Tibial nerve (tissue), 4 donors: ENCODE measurements around the gene RARA. TPM values are rescaled to one million over a fixed set of nuclear protein-coding genes. Genes with fewer than 3 reads are reported as not detected.

ENCODE experiments used
- DNase-seq, 2 donors: peaks; one replicate each; pipeline ENCODE4 v3.0.0-alpha.2; 2019; ENCODE audit warnings: low spot score in 2 of 2
- H3K27ac ChIP-seq, 4 donors: fragments of 200-600 bp; sonication (generic) in 3 of 4; one replicate each; pipeline ENCODE4 v1.5.1; 2017 to 2019; ENCODE audit warnings: mild to moderate bottlenecking in 1 of 4
- H3K27me3 ChIP-seq, 2 donors: fragments of 200-600 bp; sonication (generic) in 1 of 2; one replicate each; pipeline versions ENCODE4 v1.5.1 to v1.6.0; 2017 to 2019
- H3K36me3 ChIP-seq, 3 donors: fragments of 200-600 bp; sonication (generic); one replicate each; pipeline ENCODE4 v1.5.1; 2018 to 2019
- H3K4me1 ChIP-seq, 4 donors: fragments of 200-600 bp; sonication (generic) in 3 of 4; one replicate each; pipeline ENCODE4 v1.5.1; 2017 to 2019
- H3K4me3 ChIP-seq, 4 donors: fragments of 200-600 bp; sonication (generic) in 3 of 4; one replicate each; pipeline ENCODE4 v1.5.1; 2017 to 2019; ENCODE audit warnings: mild to moderate bottlenecking in 1 of 4, moderate library complexity in 1 of 4
- H3K9me3 ChIP-seq, 4 donors: fragments of 200-600 bp; sonication (generic) in 3 of 4; one replicate each; pipeline ENCODE4 v1.5.1; 2017 to 2019
- EP300 ChIP-seq, 2 donors: sonication (generic); formaldehyde crosslinking; IDR thresholded peaks; one replicate each; pipeline ENCODE4 v1.6.1; 2017; ENCODE audit warnings: antibody characterized with exemption in 2 of 2, mild to moderate bottlenecking in 1 of 2
- POLR2A ChIP-seq, 2 donors: fragments of 450-650 bp; IDR thresholded peaks; one replicate each; pipeline ENCODE4 v1.6.1; 2017; ENCODE audit warnings: antibody characterized with exemption in 2 of 2, mild to moderate bottlenecking in 2 of 2, moderate library complexity in 2 of 2
- WGBS, 2 donors: methylation state at CpG; one replicate each; pipeline ENCODE4 v1.1.5; 2018; 5-methylcytosine and 5-hydroxymethylcytosine counted together
- total RNA-seq, 4 donors: library from RNA; depleted of rRNA; stranded (reverse); fragments of >200 nt; gene quantifications; one replicate each; pipeline ENCODE4 v1.1.0, GENCODE V29; 2016
- TF ChIP-seq, protein P1 (sequence below), 5 experiments: fragments of 200-600 bp in 3 of 5; fragments of 450-650 bp in 2 of 5; sonication (generic) in 3 of 5; IDR thresholded peaks; one replicate each; pipeline ENCODE4 v1.5.1; 2016 to 2019; ENCODE audit warnings: antibody characterized with exemption in 5 of 5, mild to moderate bottlenecking in 3 of 5, moderate library complexity in 2 of 5

The RARA gene
- total RNA-seq, 4 donors from 2014 or later, result 28.9 to 58.2 (median 46.4) TPM

DNA sequence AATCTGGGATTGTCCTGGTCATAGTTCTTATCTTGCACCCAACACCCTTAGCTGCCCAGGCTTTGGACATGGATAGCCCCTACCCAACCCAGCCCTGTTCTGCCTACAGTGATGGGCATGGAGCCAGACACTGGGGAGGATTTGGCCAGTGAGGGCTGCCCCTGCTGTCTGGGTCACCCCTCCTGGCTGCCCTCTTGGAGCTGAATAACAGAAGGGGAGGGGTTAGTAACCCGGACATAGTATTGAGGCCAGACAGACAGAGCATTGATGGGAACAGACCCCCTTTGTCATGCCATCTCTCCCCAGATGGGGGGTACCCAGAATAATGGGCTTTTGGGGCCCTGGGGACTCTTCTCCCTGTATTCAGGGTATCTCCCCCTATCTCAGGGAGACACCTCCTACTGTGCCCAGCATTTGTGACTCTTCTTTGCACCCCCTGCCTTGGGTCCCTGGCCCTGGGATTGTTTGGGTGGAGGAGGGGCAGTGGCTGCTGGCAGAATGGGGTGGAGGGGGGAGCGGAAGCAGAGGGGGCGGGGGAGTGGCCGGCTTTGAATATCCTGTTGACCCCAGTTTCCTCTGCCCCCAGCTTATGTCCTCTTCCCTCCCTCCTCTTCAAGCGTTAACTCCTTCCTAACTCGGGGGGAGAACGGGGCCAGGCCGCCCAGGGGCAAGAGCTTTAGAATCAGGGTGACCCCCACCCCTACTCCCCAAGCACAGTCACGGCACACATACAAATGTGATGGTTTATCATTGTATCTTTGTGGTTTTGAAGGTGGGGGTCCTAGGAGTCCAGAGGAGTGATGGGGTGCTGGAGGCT is 38.5 kb downstream of the RARA start:
- Histone ChIP-seq H3K9me3 (no peaks in the 10 kb centered on the region), H3K27me3 (no peaks in the 10 kb centered on the region), H3K36me3 (peaks cover 0 to 21% (median 4%) of the 10 kb centered on the region in 3 donors), H3K4me1 (peaks cover 7 to 96% (median 81%) of the 10 kb centered on the region in 4 donors), H3K4me3 (peak overlapping the region in 2 of 4 donors; percentile 20 to 79), H3K27ac (peak overlapping the region; percentile 58 to 98 (median 96))
- DNase-seq, result no peak
- no peak for TF ChIP-seq POLR2A (IDR thresholded peaks at IDR 0.05)
- TF ChIP-seq, protein P1, sequence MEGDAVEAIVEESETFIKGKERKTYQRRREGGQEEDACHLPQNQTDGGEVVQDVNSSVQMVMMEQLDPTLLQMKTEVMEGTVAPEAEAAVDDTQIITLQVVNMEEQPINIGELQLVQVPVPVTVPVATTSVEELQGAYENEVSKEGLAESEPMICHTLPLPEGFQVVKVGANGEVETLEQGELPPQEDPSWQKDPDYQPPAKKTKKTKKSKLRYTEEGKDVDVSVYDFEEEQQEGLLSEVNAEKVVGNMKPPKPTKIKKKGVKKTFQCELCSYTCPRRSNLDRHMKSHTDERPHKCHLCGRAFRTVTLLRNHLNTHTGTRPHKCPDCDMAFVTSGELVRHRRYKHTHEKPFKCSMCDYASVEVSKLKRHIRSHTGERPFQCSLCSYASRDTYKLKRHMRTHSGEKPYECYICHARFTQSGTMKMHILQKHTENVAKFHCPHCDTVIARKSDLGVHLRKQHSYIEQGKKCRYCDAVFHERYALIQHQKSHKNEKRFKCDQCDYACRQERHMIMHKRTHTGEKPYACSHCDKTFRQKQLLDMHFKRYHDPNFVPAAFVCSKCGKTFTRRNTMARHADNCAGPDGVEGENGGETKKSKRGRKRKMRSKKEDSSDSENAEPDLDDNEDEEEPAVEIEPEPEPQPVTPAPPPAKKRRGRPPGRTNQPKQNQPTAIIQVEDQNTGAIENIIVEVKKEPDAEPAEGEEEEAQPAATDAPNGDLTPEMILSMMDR (IDR thresholded peaks at IDR 0.05), result no peak
- TF ChIP-seq EP300 (IDR thresholded peaks at IDR 0.05), result no peak
- 5 to 10% methylated on average over 6 to 9 of the region's 9 CpGs for WGBS, 2 donors

DNA sequence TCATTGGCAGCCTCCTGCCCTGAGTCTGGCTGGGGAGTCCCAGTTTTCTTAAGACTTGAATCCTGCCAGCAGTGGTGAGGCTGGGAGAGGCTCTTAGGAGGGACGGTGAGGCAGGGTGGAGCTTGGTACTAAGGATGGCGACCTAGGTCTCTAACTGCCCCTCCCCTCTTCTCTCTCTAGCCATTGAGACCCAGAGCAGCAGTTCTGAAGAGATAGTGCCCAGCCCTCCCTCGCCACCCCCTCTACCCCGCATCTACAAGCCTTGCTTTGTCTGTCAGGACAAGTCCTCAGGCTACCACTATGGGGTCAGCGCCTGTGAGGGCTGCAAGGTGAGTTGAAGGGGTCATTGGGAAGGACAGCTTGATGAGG is 39.1 kb downstream of the RARA start:
- H3K4me1 ChIP-seq, result peaks cover 7 to 100% (median 79%) of the 10 kb centered on the region in 4 donors
- H3K9me3 ChIP-seq, result no peaks in the 10 kb centered on the region
- DNase-seq, result no peak
- 13 to 29% methylated on average over 4 to 5 of the region's 5 CpGs for WGBS, 2 donors
- no peaks in the 10 kb centered on the region for H3K27me3 ChIP-seq
- H3K4me3 ChIP-seq, result peak overlapping the region in 2 of 4 donors; percentile 20 to 79
- H3K36me3 ChIP-seq, result peaks cover 0 to 27% (median 4%) of the 10 kb centered on the region in 3 donors
- H3K27ac ChIP-seq, result peak overlapping the region; percentile 58 to 98 (median 96)
- TF ChIP-seq EP300 (IDR thresholded peaks at IDR 0.05), result no peak
- no peak for TF ChIP-seq POLR2A (IDR thresholded peaks at IDR 0.05)
- TF ChIP-seq, protein P1 (IDR thresholded peaks at IDR 0.05), result no peak

DNA sequence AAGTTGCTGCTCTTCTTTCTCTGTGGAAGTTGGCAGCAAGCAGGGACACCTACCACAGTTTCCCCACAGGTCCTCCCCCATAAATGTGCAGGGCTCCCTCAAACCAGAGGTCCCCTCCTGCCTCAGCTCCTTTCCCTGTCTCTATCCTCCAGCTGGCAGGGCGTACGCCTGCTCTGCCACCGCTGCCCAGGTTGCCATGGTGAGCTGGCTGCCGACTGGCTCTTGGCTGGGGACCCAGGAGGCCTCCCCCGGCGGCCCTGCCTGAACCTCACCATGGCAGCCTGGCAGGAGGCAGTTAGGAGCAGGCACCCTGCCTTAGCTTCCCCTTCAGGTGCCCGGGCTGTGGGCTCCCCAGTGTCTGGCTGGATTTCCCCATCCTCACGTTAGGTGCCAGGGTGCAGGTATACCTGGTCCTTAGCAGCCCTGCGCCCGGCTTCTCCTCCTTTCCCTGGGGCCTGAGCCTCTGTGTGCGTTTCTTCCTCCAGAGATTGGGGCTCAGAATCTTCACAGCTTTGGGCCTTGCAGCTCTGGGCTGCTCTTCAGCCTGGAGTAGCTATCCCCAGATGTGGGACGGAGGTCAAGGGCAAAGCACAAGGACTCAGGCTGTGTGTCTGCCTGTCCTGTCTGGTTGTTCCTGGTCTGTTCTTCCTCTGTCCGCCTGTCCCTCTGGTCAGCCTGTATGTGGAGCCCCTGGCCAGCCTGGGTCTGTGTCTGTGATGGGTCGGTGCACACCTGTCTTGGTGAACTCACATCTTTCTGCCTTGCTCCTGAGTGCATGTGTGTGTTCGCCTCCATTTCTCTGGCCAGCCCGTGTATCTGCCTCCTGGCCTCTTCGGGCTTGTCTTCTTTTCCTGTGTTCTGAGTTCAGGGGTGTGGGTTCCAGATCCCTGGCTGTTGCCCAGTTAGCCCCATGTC is 39.8 kb downstream of the RARA start:
- peaks cover 0 to 34% (median 4%) of the 10 kb centered on the region in 3 donors for H3K36me3 ChIP-seq
- 38 to 49% methylated on average over 17 of the region's 17 CpGs for WGBS, 2 donors
- peaks cover 7 to 93% (median 76%) of the 10 kb centered on the region in 4 donors for H3K4me1 ChIP-seq
- no peaks in the 10 kb centered on the region for H3K27me3 ChIP-seq
- H3K4me3 ChIP-seq, result no peak overlapping the region
- peak in 1 of 2 donors; percentile 52 for TF ChIP-seq EP300 (IDR thresholded peaks at IDR 0.05)
- TF ChIP-seq, protein P1 (IDR thresholded peaks at IDR 0.05), result no peak
- no peak for DNase-seq
- no peaks in the 10 kb centered on the region for H3K9me3 ChIP-seq
- H3K27ac ChIP-seq, result peak overlapping the region; percentile 14 to 98 (median 96)

DNA sequence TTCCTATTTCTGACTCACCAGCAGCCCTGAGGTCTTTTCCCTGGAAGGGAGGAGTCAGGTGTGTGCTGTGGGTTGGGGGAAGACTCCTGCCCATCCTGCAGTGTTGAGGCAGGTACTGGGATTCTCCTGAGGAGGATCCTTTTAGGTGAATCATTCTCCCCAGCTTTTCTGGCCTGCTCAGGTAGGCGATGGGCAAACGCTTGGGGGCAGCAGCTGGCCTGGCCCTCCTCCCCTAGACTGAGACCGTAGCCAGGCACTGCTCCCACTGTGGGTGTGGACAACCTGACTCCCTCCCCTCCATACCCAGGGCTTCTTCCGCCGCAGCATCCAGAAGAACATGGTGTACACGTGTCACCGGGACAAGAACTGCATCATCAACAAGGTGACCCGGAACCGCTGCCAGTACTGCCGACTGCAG is 40.5 kb downstream of the RARA start:
- Histone ChIP-seq H3K27me3 (no peaks in the 10 kb centered on the region), H3K36me3 (peaks cover 0 to 41% (median 8%) of the 10 kb centered on the region in 3 donors), H3K27ac (peak overlapping the region; percentile 14 to 98 (median 96)), H3K4me1 (peaks cover 7 to 91% (median 75%) of the 10 kb centered on the region in 4 donors), H3K4me3 (no peak overlapping the region), H3K9me3 (no peaks in the 10 kb centered on the region)
- no peak for DNase-seq
- no peak for TF ChIP-seq EP300 (IDR thresholded peaks at IDR 0.05)
- no peak for TF ChIP-seq POLR2A (IDR thresholded peaks at IDR 0.05)
- TF ChIP-seq, protein P1 (IDR thresholded peaks at IDR 0.05), result no peak
- WGBS, 2 donors, result 25 to 27% methylated on average over 8 to 10 of the region's 10 CpGs
